ENCODE measurements around the gene ANGPTL8. TPM values are rescaled to one million over a fixed set of nuclear protein-coding genes. Genes with fewer than 3 reads are reported as not detected.

The ANGPTL8 gene
- total and polyA plus RNA-seq, 2 of the 13 experiments (the other 11 are each of a cell fraction or from before 2014, with no cell fraction given): 27.3 to 243 TPM

DNA sequence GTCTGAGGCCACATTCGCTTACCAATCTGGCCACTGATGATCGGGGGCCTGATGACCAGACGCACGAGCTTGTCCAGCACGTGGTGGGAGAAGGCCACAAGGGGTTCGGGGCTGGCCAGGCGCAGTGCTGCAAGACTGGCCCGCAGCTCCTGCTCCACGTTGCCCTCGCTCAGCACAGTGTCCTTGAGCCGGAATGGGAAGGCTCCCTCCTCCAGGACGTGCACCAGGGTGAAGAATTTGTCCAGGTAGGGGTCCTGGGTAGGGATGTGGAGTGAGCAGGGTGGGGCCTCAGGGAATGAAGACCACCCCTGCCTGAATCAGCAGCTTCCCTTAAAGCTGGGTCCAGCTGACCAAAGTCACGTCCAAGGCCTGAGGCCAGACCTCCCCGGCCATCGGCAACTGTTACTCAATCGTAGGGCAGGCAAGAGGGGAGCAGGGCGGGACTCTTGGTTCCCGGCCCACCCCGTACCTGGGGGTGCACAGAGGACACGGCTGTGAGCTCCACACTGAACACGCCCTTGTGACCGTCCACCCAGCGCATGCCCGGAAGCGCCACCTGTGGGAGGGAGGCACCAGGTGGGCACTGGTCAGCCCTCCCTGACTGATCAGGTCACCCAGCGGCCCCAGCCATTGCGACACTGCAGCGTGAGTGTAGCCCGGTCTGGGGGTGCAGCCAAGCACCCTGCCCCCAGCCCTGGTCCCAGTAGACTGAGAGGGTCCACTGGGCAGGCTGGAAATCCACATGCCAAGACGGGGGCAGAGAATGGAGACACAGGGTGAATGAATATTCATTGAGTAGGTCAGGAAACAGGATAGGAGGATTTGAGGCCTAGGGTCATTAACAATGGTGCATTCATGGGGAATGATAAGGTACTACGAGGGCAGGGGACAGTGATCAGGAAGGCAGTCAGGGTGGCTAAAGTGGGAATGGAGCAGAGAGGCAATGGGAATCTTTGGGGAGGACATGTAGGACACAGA is 2.8 kb upstream of the ANGPTL8 start (continued):
- TF ChIP-seq, protein P1, sequence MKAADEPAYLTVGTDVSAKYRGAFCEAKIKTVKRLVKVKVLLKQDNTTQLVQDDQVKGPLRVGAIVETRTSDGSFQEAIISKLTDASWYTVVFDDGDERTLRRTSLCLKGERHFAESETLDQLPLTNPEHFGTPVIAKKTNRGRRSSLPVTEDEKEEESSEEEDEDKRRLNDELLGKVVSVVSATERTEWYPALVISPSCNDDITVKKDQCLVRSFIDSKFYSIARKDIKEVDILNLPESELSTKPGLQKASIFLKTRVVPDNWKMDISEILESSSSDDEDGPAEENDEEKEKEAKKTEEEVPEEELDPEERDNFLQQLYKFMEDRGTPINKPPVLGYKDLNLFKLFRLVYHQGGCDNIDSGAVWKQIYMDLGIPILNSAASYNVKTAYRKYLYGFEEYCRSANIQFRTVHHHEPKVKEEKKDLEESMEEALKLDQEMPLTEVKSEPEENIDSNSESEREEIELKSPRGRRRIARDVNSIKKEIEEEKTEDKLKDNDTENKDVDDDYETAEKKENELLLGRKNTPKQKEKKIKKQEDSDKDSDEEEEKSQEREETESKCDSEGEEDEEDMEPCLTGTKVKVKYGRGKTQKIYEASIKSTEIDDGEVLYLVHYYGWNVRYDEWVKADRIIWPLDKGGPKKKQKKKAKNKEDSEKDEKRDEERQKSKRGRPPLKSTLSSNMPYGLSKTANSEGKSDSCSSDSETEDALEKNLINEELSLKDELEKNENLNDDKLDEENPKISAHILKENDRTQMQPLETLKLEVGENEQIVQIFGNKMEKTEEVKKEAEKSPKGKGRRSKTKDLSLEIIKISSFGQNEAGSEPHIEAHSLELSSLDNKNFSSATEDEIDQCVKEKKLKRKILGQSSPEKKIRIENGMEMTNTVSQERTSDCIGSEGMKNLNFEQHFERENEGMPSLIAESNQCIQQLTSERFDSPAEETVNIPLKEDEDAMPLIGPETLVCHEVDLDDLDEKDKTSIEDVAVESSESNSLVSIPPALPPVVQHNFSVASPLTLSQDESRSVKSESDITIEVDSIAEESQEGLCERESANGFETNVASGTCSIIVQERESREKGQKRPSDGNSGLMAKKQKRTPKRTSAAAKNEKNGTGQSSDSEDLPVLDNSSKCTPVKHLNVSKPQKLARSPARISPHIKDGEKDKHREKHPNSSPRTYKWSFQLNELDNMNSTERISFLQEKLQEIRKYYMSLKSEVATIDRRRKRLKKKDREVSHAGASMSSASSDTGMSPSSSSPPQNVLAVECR (CRISPR knock-in tag; IDR thresholded peaks at IDR 0.05; ENCODE audit: borderline replicate concordance): peak; percentile 68; the same call in 1 of the 2 replicates
- TF ChIP-seq ZNF232 (CRISPR knock-in tag; IDR thresholded peaks at IDR 0.05; ENCODE audit: borderline replicate concordance) (0 out of 2 replicates have a peak, but pooled peaks have one; percentile 9), FIP1L1 (IDR thresholded peaks at IDR 0.05; ENCODE audit: borderline replicate concordance, insufficient read depth, low read depth, low read length) (no peak), KDM1A (CRISPR knock-in tag; IDR thresholded peaks at IDR 0.05) (peak; percentile 40), SOX6 (IDR thresholded peaks at IDR 0.05) (no peak), SOX6 (CRISPR knock-in tag; IDR thresholded peaks at IDR 0.05) (peak; percentile 91), CREM (IDR thresholded peaks at IDR 0.05) (peak; percentile 71), CREM (CRISPR knock-in tag; IDR thresholded peaks at IDR 0.05) (no peak), KLF16 (CRISPR knock-in tag; IDR thresholded peaks at IDR 0.05) (peak in 1 of 2 experiments; percentile 74; a peak in 1 of 4 replicates), HNRNPK (IDR thresholded peaks at IDR 0.05; ENCODE audit: low read depth, low read length, poor library complexity, severe bottlenecking) (no peak), ZNF749 (CRISPR knock-in tag; IDR thresholded peaks at IDR 0.05; ENCODE audit: borderline replicate concordance) (peak; percentile 79; the same call in 1 of the 2 replicates), TGIF2 (CRISPR knock-in tag; IDR thresholded peaks at IDR 0.05) (peak; percentile 49; the same call in 1 of the 2 replicates), NCOA1 (CRISPR knock-in tag; IDR thresholded peaks at IDR 0.05) (no peak; the same call in 1 of the 2 replicates), SSRP1 (CRISPR knock-in tag; IDR thresholded peaks at IDR 0.05) (peak; percentile 49; the same call in 1 of the 2 replicates)
- TF ChIP-seq, protein P2, sequence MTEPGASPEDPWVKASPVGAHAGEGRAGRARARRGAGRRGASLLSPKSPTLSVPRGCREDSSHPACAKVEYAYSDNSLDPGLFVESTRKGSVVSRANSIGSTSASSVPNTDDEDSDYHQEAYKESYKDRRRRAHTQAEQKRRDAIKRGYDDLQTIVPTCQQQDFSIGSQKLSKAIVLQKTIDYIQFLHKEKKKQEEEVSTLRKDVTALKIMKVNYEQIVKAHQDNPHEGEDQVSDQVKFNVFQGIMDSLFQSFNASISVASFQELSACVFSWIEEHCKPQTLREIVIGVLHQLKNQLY (CRISPR knock-in tag; IDR thresholded peaks at IDR 0.05): peak; percentile 91; the same call in 1 of the 2 replicates
- TF ChIP-seq, protein P3, sequence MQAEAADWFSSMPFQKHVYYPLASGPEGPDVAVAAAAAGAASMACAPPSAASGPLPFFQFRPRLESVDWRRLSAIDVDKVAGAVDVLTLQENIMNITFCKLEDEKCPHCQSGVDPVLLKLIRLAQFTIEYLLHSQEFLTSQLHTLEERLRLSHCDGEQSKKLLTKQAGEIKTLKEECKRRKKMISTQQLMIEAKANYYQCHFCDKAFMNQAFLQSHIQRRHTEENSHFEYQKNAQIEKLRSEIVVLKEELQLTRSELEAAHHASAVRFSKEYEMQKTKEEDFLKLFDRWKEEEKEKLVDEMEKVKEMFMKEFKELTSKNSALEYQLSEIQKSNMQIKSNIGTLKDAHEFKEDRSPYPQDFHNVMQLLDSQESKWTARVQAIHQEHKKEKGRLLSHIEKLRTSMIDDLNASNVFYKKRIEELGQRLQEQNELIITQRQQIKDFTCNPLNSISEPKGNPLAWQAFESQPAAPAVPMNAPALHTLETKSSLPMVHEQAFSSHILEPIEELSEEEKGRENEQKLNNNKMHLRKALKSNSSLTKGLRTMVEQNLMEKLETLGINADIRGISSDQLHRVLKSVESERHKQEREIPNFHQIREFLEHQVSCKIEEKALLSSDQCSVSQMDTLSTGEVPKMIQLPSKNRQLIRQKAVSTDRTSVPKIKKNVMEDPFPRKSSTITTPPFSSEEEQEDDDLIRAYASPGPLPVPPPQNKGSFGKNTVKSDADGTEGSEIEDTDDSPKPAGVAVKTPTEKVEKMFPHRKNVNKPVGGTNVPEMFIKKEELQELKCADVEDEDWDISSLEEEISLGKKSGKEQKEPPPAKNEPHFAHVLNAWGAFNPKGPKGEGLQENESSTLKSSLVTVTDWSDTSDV (CRISPR knock-in tag; IDR thresholded peaks at IDR 0.05): no peak
- TF ChIP-seq, protein P4, sequence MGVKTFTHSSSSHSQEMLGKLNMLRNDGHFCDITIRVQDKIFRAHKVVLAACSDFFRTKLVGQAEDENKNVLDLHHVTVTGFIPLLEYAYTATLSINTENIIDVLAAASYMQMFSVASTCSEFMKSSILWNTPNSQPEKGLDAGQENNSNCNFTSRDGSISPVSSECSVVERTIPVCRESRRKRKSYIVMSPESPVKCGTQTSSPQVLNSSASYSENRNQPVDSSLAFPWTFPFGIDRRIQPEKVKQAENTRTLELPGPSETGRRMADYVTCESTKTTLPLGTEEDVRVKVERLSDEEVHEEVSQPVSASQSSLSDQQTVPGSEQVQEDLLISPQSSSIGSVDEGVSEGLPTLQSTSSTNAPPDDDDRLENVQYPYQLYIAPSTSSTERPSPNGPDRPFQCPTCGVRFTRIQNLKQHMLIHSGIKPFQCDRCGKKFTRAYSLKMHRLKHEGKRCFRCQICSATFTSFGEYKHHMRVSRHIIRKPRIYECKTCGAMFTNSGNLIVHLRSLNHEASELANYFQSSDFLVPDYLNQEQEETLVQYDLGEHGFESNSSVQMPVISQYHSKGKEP (CRISPR knock-in tag; IDR thresholded peaks at IDR 0.05): no peak
- TF ChIP-seq, protein P5, sequence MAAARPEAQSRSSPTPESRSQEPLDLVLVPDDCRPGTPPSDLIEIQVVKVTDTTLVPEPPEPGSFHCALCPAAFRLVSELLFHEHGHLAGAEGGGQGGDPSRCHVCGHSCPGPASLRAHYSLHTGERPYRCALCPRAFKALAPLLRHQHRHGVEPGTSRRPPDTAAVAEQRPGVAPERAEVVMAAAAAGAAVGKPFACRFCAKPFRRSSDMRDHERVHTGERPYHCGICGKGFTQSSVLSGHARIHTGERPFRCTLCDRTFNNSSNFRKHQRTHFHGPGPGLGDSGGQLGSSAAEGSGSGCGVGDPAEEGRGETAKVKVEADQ (CRISPR knock-in tag; IDR thresholded peaks at IDR 0.05; ENCODE audit: borderline replicate concordance): peak; percentile 77; the same call in 1 of the 2 replicates

Measured in HepG2 (cell line).